ENCODE data around the gene ZG16B. TPM values are rescaled to one million over a fixed set of nuclear protein-coding genes. Genes with fewer than 3 reads are reported as not detected.

Gene ZG16B
- total RNA-seq, 1 experiment from 2014 or later, result 0.34 TPM

DNA sequence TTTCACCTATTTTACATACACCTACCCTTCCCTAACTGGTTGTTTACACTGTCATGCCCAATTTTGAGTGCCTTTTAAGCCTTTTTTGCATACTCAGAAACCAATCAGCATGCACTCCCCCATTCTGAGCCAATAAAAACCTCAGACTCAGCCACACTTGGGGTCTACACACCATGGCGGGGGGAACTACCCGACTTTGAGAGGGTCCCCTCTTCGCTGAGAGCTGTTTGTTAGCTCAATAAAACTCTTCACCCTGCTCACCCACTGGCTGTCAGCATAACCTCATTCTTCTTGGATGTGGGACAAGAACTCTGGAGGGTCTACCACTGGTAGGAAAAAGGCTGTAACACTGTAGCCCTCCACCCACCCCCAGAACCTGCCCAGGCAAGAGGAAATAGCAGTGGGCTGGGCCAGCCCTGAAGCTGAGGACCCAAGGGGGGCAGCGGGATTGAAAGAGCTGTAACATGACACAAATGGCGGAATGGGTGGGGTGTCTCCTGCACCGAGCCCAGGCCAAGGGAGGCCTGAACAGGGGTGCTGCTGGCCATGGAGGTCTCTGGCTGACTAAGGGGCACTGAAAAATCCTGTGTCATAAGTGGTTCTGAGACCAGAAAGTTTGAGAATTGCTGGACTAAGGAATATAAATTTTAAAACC, 49.9 kb downstream of the ZG16B start:
- Histone ChIP-seq H3K4me3 (ENCODE audit: low read depth, low read length) (no peak overlapping the region), H3K4me1 (no peaks in the 10 kb centered on the region), H3K9me3 (peaks cover 16% of the 10 kb centered on the region), H3K27me3 (replicated peaks; ENCODE audit: control insufficient read depth, insufficient read depth, low read length) (no peaks in the 10 kb centered on the region), H3K36me3 (ENCODE audit: control insufficient read depth, insufficient read depth, low read length) (no peaks in the 10 kb centered on the region)
- ChIA-PET CTCF (no interaction called here), POLR2A (no interaction called here)
- TF ChIP-seq, protein P1, sequence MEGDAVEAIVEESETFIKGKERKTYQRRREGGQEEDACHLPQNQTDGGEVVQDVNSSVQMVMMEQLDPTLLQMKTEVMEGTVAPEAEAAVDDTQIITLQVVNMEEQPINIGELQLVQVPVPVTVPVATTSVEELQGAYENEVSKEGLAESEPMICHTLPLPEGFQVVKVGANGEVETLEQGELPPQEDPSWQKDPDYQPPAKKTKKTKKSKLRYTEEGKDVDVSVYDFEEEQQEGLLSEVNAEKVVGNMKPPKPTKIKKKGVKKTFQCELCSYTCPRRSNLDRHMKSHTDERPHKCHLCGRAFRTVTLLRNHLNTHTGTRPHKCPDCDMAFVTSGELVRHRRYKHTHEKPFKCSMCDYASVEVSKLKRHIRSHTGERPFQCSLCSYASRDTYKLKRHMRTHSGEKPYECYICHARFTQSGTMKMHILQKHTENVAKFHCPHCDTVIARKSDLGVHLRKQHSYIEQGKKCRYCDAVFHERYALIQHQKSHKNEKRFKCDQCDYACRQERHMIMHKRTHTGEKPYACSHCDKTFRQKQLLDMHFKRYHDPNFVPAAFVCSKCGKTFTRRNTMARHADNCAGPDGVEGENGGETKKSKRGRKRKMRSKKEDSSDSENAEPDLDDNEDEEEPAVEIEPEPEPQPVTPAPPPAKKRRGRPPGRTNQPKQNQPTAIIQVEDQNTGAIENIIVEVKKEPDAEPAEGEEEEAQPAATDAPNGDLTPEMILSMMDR (IDR thresholded peaks at IDR 0.05; ENCODE audit: insufficient read depth in 1 of 2, low read depth in 1 of 2, low read length in 1 of 2, severe bottlenecking in 1 of 2, unreplicated experiment in 1 of 2), result no peak
- DNase-seq, result no peak
- H3K27ac Mint-ChIP-seq (ENCODE audit: unreplicated experiment), result no peak overlapping the region
- H3K4me3 Mint-ChIP-seq (ENCODE audit: unreplicated experiment), result no peak overlapping the region
- intact Hi-C loops (cut with micrococcal nuclease; ENCODE audit: unreplicated experiment), result no loop called here
- no peaks in the 10 kb centered on the region for H3K36me3 Mint-ChIP-seq (ENCODE audit: insufficient read depth, unreplicated experiment)
- H3K9me3 Mint-ChIP-seq (ENCODE audit: unreplicated experiment), result peaks cover 8% of the 10 kb centered on the region
- no peaks in the 10 kb centered on the region for H3K27me3 Mint-ChIP-seq (ENCODE audit: insufficient read depth, unreplicated experiment)
- no peaks in the 10 kb centered on the region for H3K4me1 Mint-ChIP-seq (ENCODE audit: low read depth, unreplicated experiment)
- BruUV-seq (replicated peaks), result no TSS peak

Other genes starting within 250 kb of the ZG16B start
- gene KCTD5, start 147.8 kb upstream of the ZG16B start, total RNA-seq (2022), result 30.4 and 33.3 TPM in 2 replicates
- 0.72 and 1.1 TPM in 2 replicates for gene PRSS27, start 110.1 kb upstream of the ZG16B start, total RNA-seq (2022)
- gene SRRM2, start 77.7 kb upstream of the ZG16B start, total RNA-seq (2022), result 332 and 382 TPM in 2 replicates
- gene ELOB, start 53.0 kb upstream of the ZG16B start, total RNA-seq (2022), result 175 and 184 TPM in 2 replicates
- gene PRSS33, start 42.7 kb upstream of the ZG16B start, total RNA-seq (2022), result not detected in 2 replicates
- not detected in 2 replicates for gene PRSS41, start 31.8 kb upstream of the ZG16B start, total RNA-seq (2022)
- not detected in 2 replicates for gene PRSS21, start 13.1 kb upstream of the ZG16B start, total RNA-seq (2022)
- 131 TPM in 2 replicates for gene PRSS22, start 27.9 kb downstream of the ZG16B start, total RNA-seq (2022)
- gene FLYWCH2, start 52.9 kb downstream of the ZG16B start, total RNA-seq (2022), result 26.0 and 28.7 TPM in 2 replicates
- 23.3 and 27.9 TPM in 2 replicates for gene FLYWCH1, start 81.6 kb downstream of the ZG16B start, total RNA-seq (2022)
- 1.9 and 2.2 TPM in 2 replicates for gene KREMEN2, start 134.0 kb downstream of the ZG16B start, total RNA-seq (2022)
- gene PAQR4, start 139.0 kb downstream of the ZG16B start, total RNA-seq (2022), result 12.0 and 13.4 TPM in 2 replicates
- gene PKMYT1, start 150.1 kb downstream of the ZG16B start, total RNA-seq (2022), result 63.3 and 73.7 TPM in 2 replicates
- gene CLDN9, start 182.6 kb downstream of the ZG16B start, total RNA-seq (2022), result 0.79 and 0.91 TPM in 2 replicates
- gene CLDN6, start 187.9 kb downstream of the ZG16B start, total RNA-seq (2022), result 9.0 and 12.9 TPM in 2 replicates
- gene TNFRSF12A, start 190.1 kb downstream of the ZG16B start, total RNA-seq (2022), result 62.5 and 66.4 TPM in 2 replicates
- 40.8 and 44.9 TPM in 2 replicates for gene HCFC1R1, start 193.6 kb downstream of the ZG16B start, total RNA-seq (2022)
- 46.0 and 48.0 TPM in 2 replicates for gene THOC6, start 193.7 kb downstream of the ZG16B start, total RNA-seq (2022)
- gene BICDL2, start 206.6 kb downstream of the ZG16B start, total RNA-seq (2022), result 10.6 and 11.1 TPM in 2 replicates
- gene MMP25, start 216.3 kb downstream of the ZG16B start, total RNA-seq (2022), result 0.11 and 0.14 TPM in 2 replicates
- gene IL32, start 235.3 kb downstream of the ZG16B start, total RNA-seq (2022), result 149 and 165 TPM in 2 replicates